Measurements from ENCODE around the gene C1orf198.
A peak's percentile ranks its signal among the peaks of the same experiment; 100 is the strongest.
"Not testable (repeated sequence)": the region's sequence is repeated elsewhere in the genome, so short reads cannot be mapped to it uniquely, and the experiment has no call there.

The C1orf198 gene

DNA sequence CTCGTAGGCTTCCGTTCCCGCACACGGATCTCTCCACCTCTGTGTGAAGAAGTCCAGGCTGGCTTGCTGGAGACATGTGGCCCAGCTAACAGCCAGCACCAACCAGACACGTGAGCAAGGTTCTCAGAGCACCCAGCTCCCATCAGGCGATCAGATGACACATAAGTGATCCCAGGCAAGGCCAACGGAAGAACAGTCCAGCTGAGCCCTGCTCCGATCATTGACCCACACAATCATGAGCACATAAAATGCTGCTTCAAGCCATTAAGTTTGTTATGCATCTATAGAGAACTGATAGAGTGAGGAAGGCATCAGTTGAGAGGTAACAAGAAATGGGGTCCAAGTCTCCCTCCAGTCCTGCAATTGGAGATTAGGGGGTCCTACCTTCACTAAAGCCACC, 15.4 kb downstream of the C1orf198 start:
- peaks cover 77% of the 10 kb centered on the region for H3K36me3 Mint-ChIP-seq (ENCODE audit: low read depth)
- no peak overlapping the region for H3K4me3 Mint-ChIP-seq
- H3K27ac Mint-ChIP-seq: peak overlapping the region in 2 of 3 experiments; percentile 36 to 73
- H3K9me3 Mint-ChIP-seq: peaks cover 3% of the 10 kb centered on the region
- peaks cover 98% of the 10 kb centered on the region for H3K4me1 Mint-ChIP-seq
- H3K27me3 Mint-ChIP-seq (ENCODE audit: low read depth): no peaks in the 10 kb centered on the region
- TF ChIP-seq, protein P1, sequence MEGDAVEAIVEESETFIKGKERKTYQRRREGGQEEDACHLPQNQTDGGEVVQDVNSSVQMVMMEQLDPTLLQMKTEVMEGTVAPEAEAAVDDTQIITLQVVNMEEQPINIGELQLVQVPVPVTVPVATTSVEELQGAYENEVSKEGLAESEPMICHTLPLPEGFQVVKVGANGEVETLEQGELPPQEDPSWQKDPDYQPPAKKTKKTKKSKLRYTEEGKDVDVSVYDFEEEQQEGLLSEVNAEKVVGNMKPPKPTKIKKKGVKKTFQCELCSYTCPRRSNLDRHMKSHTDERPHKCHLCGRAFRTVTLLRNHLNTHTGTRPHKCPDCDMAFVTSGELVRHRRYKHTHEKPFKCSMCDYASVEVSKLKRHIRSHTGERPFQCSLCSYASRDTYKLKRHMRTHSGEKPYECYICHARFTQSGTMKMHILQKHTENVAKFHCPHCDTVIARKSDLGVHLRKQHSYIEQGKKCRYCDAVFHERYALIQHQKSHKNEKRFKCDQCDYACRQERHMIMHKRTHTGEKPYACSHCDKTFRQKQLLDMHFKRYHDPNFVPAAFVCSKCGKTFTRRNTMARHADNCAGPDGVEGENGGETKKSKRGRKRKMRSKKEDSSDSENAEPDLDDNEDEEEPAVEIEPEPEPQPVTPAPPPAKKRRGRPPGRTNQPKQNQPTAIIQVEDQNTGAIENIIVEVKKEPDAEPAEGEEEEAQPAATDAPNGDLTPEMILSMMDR (IDR thresholded peaks at IDR 0.05; ENCODE audit: unreplicated experiment in 3 of 3): no peak

DNA sequence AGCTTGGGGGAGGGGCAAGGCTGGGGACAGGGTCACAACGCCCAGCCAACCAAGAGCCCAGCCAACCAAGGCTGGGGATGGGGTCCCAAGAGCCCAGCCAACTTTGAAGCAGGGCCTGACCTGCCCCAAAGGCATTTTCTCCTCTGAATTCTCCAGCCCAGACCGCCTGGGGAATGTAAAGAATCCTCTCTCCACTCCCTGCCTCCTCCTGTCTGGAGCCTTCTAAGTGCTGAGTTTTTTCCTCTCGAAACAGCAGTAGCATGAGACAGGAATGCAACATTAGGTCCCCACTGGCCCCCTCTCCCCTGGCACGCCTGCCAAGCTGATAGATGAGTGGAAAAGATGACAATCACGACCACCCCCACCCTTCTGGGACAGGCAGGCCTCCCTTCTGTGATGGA, 17.0 kb downstream of the C1orf198 start:
- peaks cover 90% of the 10 kb centered on the region for H3K4me1 Mint-ChIP-seq
- TF ChIP-seq, protein P1 (IDR thresholded peaks at IDR 0.05; ENCODE audit: unreplicated experiment in 3 of 3): no peak
- peak overlapping the region in 2 of 3 experiments; percentile 13 to 21 for H3K4me3 Mint-ChIP-seq
- peaks cover 79% of the 10 kb centered on the region for H3K36me3 Mint-ChIP-seq (ENCODE audit: low read depth)
- H3K27ac Mint-ChIP-seq: peak overlapping the region; percentile 97 to 99 (median 99)
- H3K9me3 Mint-ChIP-seq: peaks cover 3% of the 10 kb centered on the region
- no peaks in the 10 kb centered on the region for H3K27me3 Mint-ChIP-seq (ENCODE audit: low read depth)

DNA sequence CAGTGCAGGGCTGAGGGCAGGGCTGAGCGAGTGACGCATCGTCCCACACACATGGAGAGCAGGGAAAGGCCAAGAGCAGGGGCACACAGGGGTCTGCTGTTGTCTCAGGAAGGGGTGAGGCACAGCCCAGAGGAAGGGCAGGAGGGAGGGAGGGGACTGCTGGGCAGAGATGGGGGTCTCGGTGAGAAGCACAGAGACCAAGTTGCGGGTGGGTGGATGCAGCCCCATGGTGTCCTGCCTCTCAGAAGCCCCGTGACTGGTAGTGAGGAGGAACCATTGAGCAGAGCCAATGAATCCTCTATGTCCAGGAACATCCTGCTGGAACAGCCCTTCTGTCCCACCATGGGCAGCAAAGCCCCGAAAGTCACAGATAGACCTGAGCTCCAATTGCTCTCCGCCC, 17.8 kb downstream of the C1orf198 start:
- Mint-ChIP-seq H3K9me3 (peaks cover 3% of the 10 kb centered on the region), H3K27ac (peak overlapping the region; percentile 97 to 99 (median 99)), H3K36me3 (ENCODE audit: low read depth) (peaks cover 83% of the 10 kb centered on the region), H3K4me3 (peak overlapping the region in 2 of 3 experiments; percentile 28 to 75), H3K27me3 (ENCODE audit: low read depth) (no peaks in the 10 kb centered on the region), H3K4me1 (peaks cover 88% of the 10 kb centered on the region)
- TF ChIP-seq, protein P1 (IDR thresholded peaks at IDR 0.05; ENCODE audit: unreplicated experiment in 3 of 3): no peak

DNA sequence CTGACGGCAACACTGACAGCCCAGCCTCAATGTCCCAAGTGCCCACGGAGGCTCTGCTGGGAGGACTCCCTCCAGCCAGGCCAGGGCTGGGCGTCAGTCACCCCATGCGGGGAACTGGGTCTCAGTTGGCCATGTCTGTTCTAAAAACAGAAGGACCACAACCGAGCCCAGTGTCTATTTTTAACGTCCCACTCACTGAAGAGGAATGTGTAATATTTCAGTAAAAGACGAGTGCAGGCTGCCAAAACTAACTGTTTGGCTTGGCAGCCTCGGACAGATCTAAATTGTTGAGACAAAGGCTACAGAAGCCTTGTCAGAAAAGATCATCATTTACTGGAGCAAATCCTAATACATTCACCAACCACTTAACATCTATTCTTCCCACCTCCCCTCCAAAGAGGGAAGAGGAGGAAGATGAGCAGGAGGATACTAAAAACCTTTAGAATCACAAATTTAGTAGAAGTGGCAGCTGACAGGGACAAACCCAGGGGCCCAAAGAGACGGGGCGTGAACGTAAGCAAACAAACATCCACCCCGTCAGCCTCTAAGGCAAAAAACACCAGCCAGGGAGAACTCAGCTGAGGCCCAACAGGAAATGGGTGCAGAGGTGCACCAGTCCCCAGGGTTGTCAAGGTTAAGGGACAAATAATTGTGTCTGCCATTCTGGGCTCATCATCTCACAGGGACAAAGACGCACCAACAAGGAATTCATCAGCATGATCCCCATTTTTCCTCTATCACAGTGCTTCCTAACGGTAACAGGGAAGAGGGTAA, 18.7 kb downstream of the C1orf198 start:
- H3K4me1 Mint-ChIP-seq: peaks cover 79% of the 10 kb centered on the region
- peak overlapping the region; percentile 42 to 75 (median 44) for H3K4me3 Mint-ChIP-seq
- peak overlapping the region; percentile 97 to 99 (median 99) for H3K27ac Mint-ChIP-seq
- peaks cover 3% of the 10 kb centered on the region for H3K9me3 Mint-ChIP-seq
- peaks cover 79% of the 10 kb centered on the region for H3K36me3 Mint-ChIP-seq (ENCODE audit: low read depth)
- no peaks in the 10 kb centered on the region for H3K27me3 Mint-ChIP-seq (ENCODE audit: low read depth)
- TF ChIP-seq, protein P1 (IDR thresholded peaks at IDR 0.05; ENCODE audit: unreplicated experiment in 3 of 3): no peak

DNA sequence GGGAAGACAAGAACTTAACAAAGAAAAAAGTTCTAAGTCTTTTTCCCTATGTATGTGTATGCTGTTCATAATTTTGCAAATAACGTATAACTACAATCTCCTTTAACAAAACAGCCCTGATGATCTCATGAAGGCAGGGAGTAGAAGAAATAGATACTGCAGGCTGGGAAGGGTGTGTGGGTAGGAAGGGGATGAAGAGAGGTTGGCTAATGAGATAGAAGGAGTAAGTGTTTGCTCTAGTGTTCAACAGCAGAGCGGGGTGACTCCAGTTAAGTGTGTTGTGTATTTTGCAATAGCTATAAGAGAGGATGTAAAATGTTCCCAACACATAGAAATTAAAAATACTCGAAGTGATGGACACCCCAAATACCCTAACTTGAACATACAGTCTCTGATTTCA, 20.1 kb downstream of the C1orf198 start:
- Mint-ChIP-seq H3K36me3 (ENCODE audit: low read depth) (peaks cover 79% of the 10 kb centered on the region), H3K4me3 (peak overlapping the region in 1 of 3 experiments; percentile 11)

DNA sequence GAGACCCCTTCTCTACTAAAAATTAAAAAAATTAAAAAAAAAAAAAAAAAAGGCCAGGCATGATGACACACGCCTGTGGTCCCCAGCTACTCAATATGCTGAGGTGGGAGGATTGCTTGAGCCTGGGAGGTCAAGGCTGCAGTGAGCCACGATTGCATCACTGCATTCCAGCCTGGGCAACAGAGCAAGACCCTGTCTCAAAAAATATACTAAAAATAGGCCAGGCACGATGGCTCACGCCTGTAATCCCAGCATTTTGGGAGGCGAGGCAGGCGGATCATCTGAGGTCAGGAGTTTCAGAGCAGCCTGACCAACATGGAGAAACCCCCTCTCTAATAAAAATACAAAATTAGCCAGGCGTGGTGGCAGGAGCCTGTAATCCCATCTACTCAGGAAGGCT, 23.1 kb downstream of the C1orf198 start:
- H3K27ac Mint-ChIP-seq; H3K9me3 Mint-ChIP-seq; H3K27me3 Mint-ChIP-seq (ENCODE audit: low read depth); H3K4me3 Mint-ChIP-seq: not testable (repeated sequence)
- peaks cover 53% of the 10 kb centered on the region for H3K4me1 Mint-ChIP-seq
- peaks cover 79% of the 10 kb centered on the region for H3K36me3 Mint-ChIP-seq (ENCODE audit: low read depth)

More for the DNA sequence above, 20.1 kb downstream of the C1orf198 start:
- Mint-ChIP-seq H3K27ac (peak overlapping the region; percentile 75 to 99 (median 99)), H3K27me3 (ENCODE audit: low read depth) (no peaks in the 10 kb centered on the region), H3K4me1 (peaks cover 69% of the 10 kb centered on the region), H3K9me3 (peaks cover 3% of the 10 kb centered on the region)
- TF ChIP-seq, protein P1 (IDR thresholded peaks at IDR 0.05; ENCODE audit: unreplicated experiment in 3 of 3): no peak

All from nephron (organoid).